Upper lobe of left lung (tissue), 4 donors: Measurements from ENCODE around the gene GZF1.

Experiments used
- POLR2AphosphoS5 ChIP-seq, 2 donors: sonication (generic); formaldehyde crosslinking; IDR thresholded peaks; one replicate each; pipeline ENCODE4 v1.5.1; 2017; ENCODE audit warnings: antibody characterized with exemption in 2 of 2
- TF ChIP-seq, protein P1 (sequence below), 6 experiments: fragments of 450-650 bp in 4 of 6; fragments of 200-600 bp in 2 of 6; sonication (generic) in 2 of 6; IDR thresholded peaks; one replicate each; pipeline ENCODE4 v1.5.1; 2016 to 2019; ENCODE audit warnings: antibody characterized with exemption in 6 of 6

- TF ChIP-seq POLR2AphosphoS5 (IDR thresholded peaks at IDR 0.05): no peak
- TF ChIP-seq, protein P1, sequence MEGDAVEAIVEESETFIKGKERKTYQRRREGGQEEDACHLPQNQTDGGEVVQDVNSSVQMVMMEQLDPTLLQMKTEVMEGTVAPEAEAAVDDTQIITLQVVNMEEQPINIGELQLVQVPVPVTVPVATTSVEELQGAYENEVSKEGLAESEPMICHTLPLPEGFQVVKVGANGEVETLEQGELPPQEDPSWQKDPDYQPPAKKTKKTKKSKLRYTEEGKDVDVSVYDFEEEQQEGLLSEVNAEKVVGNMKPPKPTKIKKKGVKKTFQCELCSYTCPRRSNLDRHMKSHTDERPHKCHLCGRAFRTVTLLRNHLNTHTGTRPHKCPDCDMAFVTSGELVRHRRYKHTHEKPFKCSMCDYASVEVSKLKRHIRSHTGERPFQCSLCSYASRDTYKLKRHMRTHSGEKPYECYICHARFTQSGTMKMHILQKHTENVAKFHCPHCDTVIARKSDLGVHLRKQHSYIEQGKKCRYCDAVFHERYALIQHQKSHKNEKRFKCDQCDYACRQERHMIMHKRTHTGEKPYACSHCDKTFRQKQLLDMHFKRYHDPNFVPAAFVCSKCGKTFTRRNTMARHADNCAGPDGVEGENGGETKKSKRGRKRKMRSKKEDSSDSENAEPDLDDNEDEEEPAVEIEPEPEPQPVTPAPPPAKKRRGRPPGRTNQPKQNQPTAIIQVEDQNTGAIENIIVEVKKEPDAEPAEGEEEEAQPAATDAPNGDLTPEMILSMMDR (IDR thresholded peaks at IDR 0.05): no peak
Measured at GRCh38 chr20:23409800-23410199, 47.8 kb downstream of the GZF1 start.
